HUES6 (cell line): ENCODE data around the gene CLSTN2.

Source experiments
- H3K27ac ChIP-seq: 2 replicates; pipeline ENCODE4 v1.7.0; 2013; ENCODE audit warnings: low read depth, mild to moderate bottlenecking, low read length, inconsistent platforms
- H3K27me3 ChIP-seq: 2 replicates; pipeline ENCODE4 v1.6.1; 2013; ENCODE audit warnings: low read length; ENCODE audit not compliant: control insufficient read depth, insufficient read depth
- H3K36me3 ChIP-seq: 2 replicates; pipeline ENCODE4 v1.6.1; 2013; ENCODE audit warnings: low read length; ENCODE audit not compliant: control insufficient read depth, insufficient read depth
- H3K4me1 ChIP-seq: 2 replicates; pipeline ENCODE4 v1.6.1; 2013; ENCODE audit warnings: low read length; ENCODE audit not compliant: control insufficient read depth, insufficient read depth
- H3K4me3 ChIP-seq: 2 replicates; pipeline ENCODE4 v1.5.1; 2013; ENCODE audit warnings: low read depth, low read length
- H3K9ac ChIP-seq: one replicate; pipeline ENCODE4 v1.6.1; 2013; ENCODE audit warnings: mild to moderate bottlenecking, low read length
- H3K9me3 ChIP-seq: 2 replicates; pipeline ENCODE4 v1.6.1; 2013; ENCODE audit warnings: low read depth, low read length; ENCODE audit not compliant: control insufficient read depth, insufficient read depth

Gene CLSTN2

DNA sequence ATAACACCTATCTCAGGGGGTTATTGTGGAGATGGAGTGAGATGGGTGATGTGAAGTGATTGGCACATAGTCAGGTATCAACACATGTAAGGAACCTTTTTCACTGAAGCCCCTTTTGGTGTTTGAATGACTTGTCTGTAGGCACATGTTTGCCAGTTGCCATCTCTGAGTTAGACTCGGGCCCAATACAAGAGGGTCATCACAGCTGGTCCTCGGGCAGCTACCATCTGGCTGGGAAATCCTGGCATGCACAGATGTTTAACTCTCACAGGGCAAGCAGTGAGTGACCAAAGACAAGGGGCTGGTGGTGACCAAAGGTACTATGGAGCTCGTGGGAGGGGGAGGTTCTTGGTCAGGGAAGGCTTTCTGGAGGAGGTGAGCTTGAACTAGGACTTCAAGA lies 118.8 kb downstream of the CLSTN2 start:
- Histone ChIP-seq H3K36me3 (no peaks in the 10 kb centered on the region), H3K9ac (no peak overlapping the region), H3K9me3 (no peaks in the 10 kb centered on the region), H3K4me1 (no peaks in the 10 kb centered on the region; the same call in 1 of the 2 replicates), H3K27me3 (no peaks in the 10 kb centered on the region; the same call in 1 of the 2 replicates), H3K4me3 (no peak overlapping the region), H3K27ac (no peak overlapping the region)

GRCh38 chr3:140055092-140055791 lies 120.3 kb downstream of the CLSTN2 start:
- no peak overlapping the region for H3K27ac ChIP-seq
- no peaks in the 10 kb centered on the region; the same call in 1 of the 2 replicates for H3K27me3 ChIP-seq
- no peaks in the 10 kb centered on the region for H3K9me3 ChIP-seq
- no peaks in the 10 kb centered on the region; the same call in 1 of the 2 replicates for H3K4me1 ChIP-seq
- H3K9ac ChIP-seq: no peak overlapping the region
- no peaks in the 10 kb centered on the region for H3K36me3 ChIP-seq
- H3K4me3 ChIP-seq: no peak overlapping the region

DNA sequence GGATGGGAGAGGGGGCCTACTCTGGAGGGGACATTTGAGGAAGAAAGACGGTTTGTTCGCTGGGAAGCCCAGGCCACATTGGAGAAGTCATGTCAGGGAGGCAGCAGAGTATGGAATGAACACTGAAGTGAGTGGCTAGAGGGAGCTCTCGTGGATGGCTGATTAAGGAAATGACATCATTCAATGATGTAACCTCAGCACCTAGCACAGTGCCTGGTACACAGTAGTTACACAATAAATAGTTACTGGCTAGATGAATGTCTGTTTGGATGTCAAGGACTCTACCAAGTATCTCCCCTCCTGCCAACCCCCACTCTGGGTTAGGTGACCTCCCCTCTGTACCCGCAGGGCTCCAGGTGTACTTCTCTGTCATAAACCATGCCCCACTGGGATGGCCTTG lies 121.1 kb downstream of the CLSTN2 start:
- Histone ChIP-seq H3K27me3 (no peaks in the 10 kb centered on the region; the same call in 1 of the 2 replicates), H3K27ac (no peak overlapping the region), H3K4me3 (no peak overlapping the region), H3K4me1 (no peaks in the 10 kb centered on the region; the same call in 1 of the 2 replicates), H3K9ac (no peak overlapping the region), H3K36me3 (no peaks in the 10 kb centered on the region), H3K9me3 (no peaks in the 10 kb centered on the region)

GRCh38 chr3:140061211-140061610 lies 126.2 kb downstream of the CLSTN2 start:
- no peaks in the 10 kb centered on the region for H3K9me3 ChIP-seq
- H3K4me3 ChIP-seq: no peak overlapping the region
- no peaks in the 10 kb centered on the region for H3K4me1 ChIP-seq
- H3K36me3 ChIP-seq: no peaks in the 10 kb centered on the region
- H3K27me3 ChIP-seq: no peaks in the 10 kb centered on the region
- H3K9ac ChIP-seq: no peak overlapping the region
- no peak overlapping the region for H3K27ac ChIP-seq

- Histone ChIP-seq H3K27ac (no peak overlapping the region), H3K36me3 (no peaks in the 10 kb centered on the region), H3K9me3 (no peaks in the 10 kb centered on the region), H3K4me3 (no peak overlapping the region), H3K27me3 (no peaks in the 10 kb centered on the region), H3K9ac (no peak overlapping the region), H3K4me1 (no peaks in the 10 kb centered on the region)
Observed at GRCh38 chr3:140062461-140062860, 127.5 kb downstream of the CLSTN2 start.

GRCh38 chr3:140067487-140067886 lies 132.5 kb downstream of the CLSTN2 start:
- H3K4me1 ChIP-seq: no peaks in the 10 kb centered on the region
- no peak overlapping the region for H3K27ac ChIP-seq
- H3K9ac ChIP-seq: no peak overlapping the region
- H3K36me3 ChIP-seq: no peaks in the 10 kb centered on the region
- H3K4me3 ChIP-seq: no peak overlapping the region
- H3K9me3 ChIP-seq: no peaks in the 10 kb centered on the region
- no peaks in the 10 kb centered on the region for H3K27me3 ChIP-seq

- no peaks in the 10 kb centered on the region for H3K27me3 ChIP-seq
- no peak overlapping the region for H3K27ac ChIP-seq
- H3K9ac ChIP-seq: no peak overlapping the region
- H3K4me3 ChIP-seq: no peak overlapping the region
- H3K36me3 ChIP-seq: no peaks in the 10 kb centered on the region
- no peaks in the 10 kb centered on the region for H3K9me3 ChIP-seq
- no peaks in the 10 kb centered on the region for H3K4me1 ChIP-seq
Observed at GRCh38 chr3:140068494-140069017, 133.6 kb downstream of the CLSTN2 start.

DNA sequence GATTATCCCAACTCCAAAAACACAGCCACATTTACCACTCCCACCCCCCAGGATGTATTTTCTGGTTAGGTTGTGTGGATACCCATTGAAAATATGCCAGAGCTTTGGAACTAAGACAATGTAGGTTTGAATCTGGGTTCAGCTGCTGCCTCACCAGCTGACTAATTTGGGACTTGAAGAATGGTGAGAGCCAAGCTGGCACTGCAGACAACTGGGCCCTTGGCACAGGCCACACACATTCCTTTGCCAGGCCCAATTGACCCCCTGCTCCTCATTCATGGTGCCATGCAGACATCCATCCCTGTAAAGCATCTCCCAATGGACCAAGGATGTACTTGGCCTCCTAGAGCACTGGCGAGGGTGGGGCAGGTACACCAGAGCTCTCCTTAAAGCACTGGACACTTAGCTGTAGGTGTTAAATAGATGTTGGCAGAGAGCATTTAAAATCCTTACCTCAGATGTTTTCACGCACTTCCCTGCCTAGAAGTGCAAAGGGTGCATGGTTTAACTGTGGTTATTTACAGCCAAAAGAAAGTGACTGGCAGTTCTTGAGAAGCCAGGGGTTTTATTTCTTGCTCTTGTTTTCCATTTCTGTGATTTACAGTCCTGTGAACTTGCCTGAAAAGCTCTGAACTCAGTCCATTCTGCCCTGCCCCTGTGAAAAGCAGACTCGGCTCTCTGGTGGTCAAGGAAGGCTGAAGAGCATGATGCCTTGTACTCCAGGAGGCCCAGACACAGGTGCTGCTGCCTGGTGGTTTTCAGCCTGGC lies 138.5 kb downstream of the CLSTN2 start:
- Histone ChIP-seq H3K27me3 (no peaks in the 10 kb centered on the region), H3K9ac (no peak overlapping the region), H3K4me1 (no peaks in the 10 kb centered on the region), H3K4me3 (no peak overlapping the region), H3K36me3 (no peaks in the 10 kb centered on the region), H3K9me3 (no peaks in the 10 kb centered on the region), H3K27ac (no peak overlapping the region)

GRCh38 chr3:140076552-140076951 lies 141.6 kb downstream of the CLSTN2 start:
- Histone ChIP-seq H3K9me3 (no peaks in the 10 kb centered on the region), H3K36me3 (no peaks in the 10 kb centered on the region), H3K9ac (no peak overlapping the region), H3K4me3 (no peak overlapping the region), H3K27me3 (no peaks in the 10 kb centered on the region), H3K27ac (no peak overlapping the region), H3K4me1 (no peaks in the 10 kb centered on the region)

GRCh38 chr3:140077406-140077805 lies 142.4 kb downstream of the CLSTN2 start:
- H3K4me1 ChIP-seq: no peaks in the 10 kb centered on the region; the same call in 1 of the 2 replicates
- no peak overlapping the region for H3K4me3 ChIP-seq
- no peak overlapping the region for H3K27ac ChIP-seq
- no peaks in the 10 kb centered on the region for H3K27me3 ChIP-seq
- no peak overlapping the region for H3K9ac ChIP-seq
- no peaks in the 10 kb centered on the region for H3K9me3 ChIP-seq
- no peaks in the 10 kb centered on the region for H3K36me3 ChIP-seq

DNA sequence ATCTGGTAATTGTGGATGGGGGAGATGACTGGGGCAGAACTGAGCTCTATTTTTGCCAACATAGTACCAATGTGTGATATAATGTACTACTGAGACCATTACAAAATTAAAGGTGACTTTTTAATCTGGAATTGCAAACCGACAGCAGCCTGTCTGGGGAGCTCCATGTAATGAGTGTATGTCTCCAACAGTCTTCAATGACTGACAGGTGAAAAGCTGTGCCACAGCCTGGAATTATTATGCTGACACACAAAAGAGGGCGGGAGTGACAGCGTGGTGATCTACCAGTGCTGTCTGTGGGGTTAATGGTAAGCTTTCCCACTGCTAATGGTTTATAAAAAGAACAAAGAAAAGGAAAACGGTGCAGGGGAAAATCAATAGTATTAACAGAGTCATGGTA lies 143.4 kb downstream of the CLSTN2 start:
- Histone ChIP-seq H3K27me3 (no peaks in the 10 kb centered on the region), H3K9me3 (no peaks in the 10 kb centered on the region), H3K36me3 (no peaks in the 10 kb centered on the region), H3K4me3 (no peak overlapping the region), H3K9ac (no peak overlapping the region), H3K27ac (no peak overlapping the region), H3K4me1 (no peaks in the 10 kb centered on the region; the same call in 1 of the 2 replicates)
